Retina (tissue), 1 donor: ENCODE measurements around the gene TPPP3.

Experiments
- DNase-seq: peaks from one replicate; pipeline ENCODE4 v3.0.0-alpha.2; 2016

Gene TPPP3

GRCh38 chr16:67403976-67404555 lies 10.8 kb upstream of the TPPP3 start:
- DNase-seq, result no peak

GRCh38 chr16:67400901-67401300 lies 7.6 kb upstream of the TPPP3 start:
- no peak for DNase-seq

- DNase-seq, result no peak
Observed at GRCh38 chr16:67399749-67400704, 6.7 kb upstream of the TPPP3 start.

- DNase-seq, result peak; percentile 94
Observed at GRCh38 chr16:67399218-67399733, 6.0 kb upstream of the TPPP3 start.

GRCh38 chr16:67398546-67399217 lies 5.4 kb upstream of the TPPP3 start:
- DNase-seq, result no peak

GRCh38 chr16:67397812-67398545 lies 4.7 kb upstream of the TPPP3 start:
- DNase-seq, result peak; percentile 65

- peak; percentile 45 for DNase-seq
Observed at GRCh38 chr16:67397036-67397801, 3.9 kb upstream of the TPPP3 start.

GRCh38 chr16:67396159-67397035 lies 3.1 kb upstream of the TPPP3 start:
- peak; percentile 91 for DNase-seq

- DNase-seq, result peak; percentile 88
Observed at GRCh38 chr16:67395458-67396158, 2.3 kb upstream of the TPPP3 start.

- no peak for DNase-seq
Observed at GRCh38 chr16:67395105-67395457, 1.8 kb upstream of the TPPP3 start.

GRCh38 chr16:67394155-67395104 lies 1.1 kb upstream of the TPPP3 start:
- DNase-seq, result peak; percentile 61

GRCh38 chr16:67393788-67394154 lies 473 bp upstream of the TPPP3 start:
- peak; percentile 84 for DNase-seq

- peak; percentile 41 for DNase-seq
Observed at GRCh38 chr16:67392301-67393059, 818 bp downstream of the TPPP3 start.

GRCh38 chr16:67391424-67392300 lies 1.6 kb downstream of the TPPP3 start:
- DNase-seq, result peak; percentile 49

GRCh38 chr16:67390816-67391423 lies 2.4 kb downstream of the TPPP3 start:
- DNase-seq, result no peak

GRCh38 chr16:67389911-67390815 lies 3.1 kb downstream of the TPPP3 start:
- no peak for DNase-seq
